Endodermal cell (in vitro differentiated cells): ENCODE measurements around the gene BCL7B. TPM values are rescaled to one million over a fixed set of nuclear protein-coding genes. Genes with fewer than 3 reads are reported as not detected.
"Not testable (repeated sequence)": the region's sequence is repeated elsewhere in the genome, so short reads cannot be mapped to it uniquely, and the experiment has no call there.

Experiments
- DNase-seq: peaks from one replicate; pipeline ENCODE4 v3.0.0-alpha.2; 2017
- H3K27ac ChIP-seq: 2 replicates; pipeline ENCODE4 v1.5.1; 2013; ENCODE audit warnings: mild to moderate bottlenecking, low read depth, low read length, moderate library complexity
- H3K27me3 ChIP-seq: 2 replicates; pipeline ENCODE4 v1.6.1; 2013; ENCODE audit warnings: mild to moderate bottlenecking, low read length, moderate library complexity; ENCODE audit not compliant: insufficient read depth, control insufficient read depth, poor library complexity, severe bottlenecking
- H3K36me3 ChIP-seq: 2 replicates; pipeline ENCODE4 v1.7.0; 2013; ENCODE audit warnings: mild to moderate bottlenecking, low read length, moderate library complexity; ENCODE audit not compliant: control insufficient read depth, insufficient read depth
- H3K4me1 ChIP-seq: one replicate; pipeline ENCODE4 v1.7.0; 2013; ENCODE audit warnings: low read length; ENCODE audit not compliant: control insufficient read depth, insufficient read depth
- H3K4me3 ChIP-seq: 2 replicates; pipeline ENCODE4 v1.5.1; 2013; ENCODE audit warnings: mild to moderate bottlenecking, low read length, moderate library complexity
- H3K9ac ChIP-seq: 2 replicates; pipeline ENCODE4 v1.6.1; 2013; ENCODE audit warnings: mild to moderate bottlenecking, low read length, moderate library complexity; ENCODE audit not compliant: poor library complexity, severe bottlenecking; ENCODE audit errors: extremely low read depth
- H3K9me3 ChIP-seq: 2 replicates; pipeline ENCODE4 v1.6.1; 2013; ENCODE audit warnings: mild to moderate bottlenecking, low read length, moderate library complexity; ENCODE audit not compliant: control insufficient read depth
- H3K27ac Mint-ChIP-seq: 2 replicates; pipeline ENCODE4 v1.8.0; 2020; ENCODE audit warnings: mixed read lengths
- H3K27me3 Mint-ChIP-seq: 2 replicates; pipeline ENCODE4 v1.8.0; 2021; ENCODE audit warnings: mild to moderate bottlenecking, mixed read lengths; ENCODE audit not compliant: insufficient read depth
- H3K36me3 Mint-ChIP-seq: 2 replicates; pipeline ENCODE4 v1.8.0; 2020; ENCODE audit warnings: low read depth, mixed read lengths
- H3K4me1 Mint-ChIP-seq: 2 replicates; pipeline ENCODE4 v1.8.0; 2020; ENCODE audit warnings: mixed read lengths
- H3K4me3 Mint-ChIP-seq: 2 replicates; pipeline ENCODE4 v1.8.0; 2020; ENCODE audit warnings: mild to moderate bottlenecking, moderate library complexity, mixed read lengths
- H3K9me3 Mint-ChIP-seq: 2 replicates; pipeline ENCODE4 v1.8.0; 2020; ENCODE audit warnings: mild to moderate bottlenecking, mixed read lengths
- WGBS, 2 experiments: methylation state at CpG; one replicate each; pipeline versions ENCODE4 v1.1.5 to v1.1.7; 2013; ENCODE audit warnings: missing lambda C conversion rate in 2 of 2, mixed read lengths in 1 of 2; ENCODE audit not compliant: insufficient coverage in 1 of 2, insufficient read length in 1 of 2; 5-methylcytosine and 5-hydroxymethylcytosine counted together
- total RNA-seq, 2 donors: library from RNA; stranded (reverse); fragmentation: NEBNext Ultra II Directional in 1 of 2; extraction: Animal tissue kit (Norgen Biotek cat#: 25700) in 1 of 2; gene quantifications; 2 replicates in 1 of 2; 3 replicates in 1 of 2; pipeline ENCODE4 v1.2.1, GENCODE V29; 2021
- TF ChIP-seq, protein P1 (sequence below): fragments of 200-600 bp; sonication (generic); conservative IDR thresholded peaks from 2 replicates; pipeline ENCODE4 v1.5.0; 2021; ENCODE audit warnings: antibody characterized with exemption, mild to moderate bottlenecking

The BCL7B gene
- total RNA-seq, 2 donors from 2014 or later, result 31.0 to 37.7 TPM

GRCh38 chr7:73541722-73542121 lies 15.8 kb downstream of the BCL7B start:
- H3K36me3 Mint-ChIP-seq, result peaks cover 68% of the 10 kb centered on the region
- H3K27ac Mint-ChIP-seq, result peak overlapping the region; percentile 21
- no peak overlapping the region for H3K4me3 Mint-ChIP-seq

DNA sequence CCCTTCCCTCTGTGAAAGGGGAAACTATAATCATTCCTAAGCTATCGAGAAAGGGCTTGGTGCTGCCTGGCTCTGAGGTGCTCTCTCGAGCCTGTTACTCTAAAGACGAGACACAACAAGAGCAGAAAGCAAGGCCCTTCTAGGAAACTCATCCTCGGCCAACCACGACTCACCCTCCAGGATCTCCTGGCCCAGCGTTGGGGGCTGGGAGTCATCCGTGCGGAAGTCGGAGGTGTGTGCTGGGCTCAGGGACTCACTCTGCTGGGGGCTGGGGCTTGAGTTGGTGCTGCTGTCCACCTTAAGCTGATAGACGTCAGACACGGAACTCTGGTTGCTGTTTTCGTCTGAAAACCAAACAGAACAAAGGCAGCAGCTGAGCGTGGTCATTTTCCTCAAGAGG lies 17.8 kb downstream of the BCL7B start:
- H3K9ac ChIP-seq, result no peak overlapping the region
- TF ChIP-seq, protein P1, sequence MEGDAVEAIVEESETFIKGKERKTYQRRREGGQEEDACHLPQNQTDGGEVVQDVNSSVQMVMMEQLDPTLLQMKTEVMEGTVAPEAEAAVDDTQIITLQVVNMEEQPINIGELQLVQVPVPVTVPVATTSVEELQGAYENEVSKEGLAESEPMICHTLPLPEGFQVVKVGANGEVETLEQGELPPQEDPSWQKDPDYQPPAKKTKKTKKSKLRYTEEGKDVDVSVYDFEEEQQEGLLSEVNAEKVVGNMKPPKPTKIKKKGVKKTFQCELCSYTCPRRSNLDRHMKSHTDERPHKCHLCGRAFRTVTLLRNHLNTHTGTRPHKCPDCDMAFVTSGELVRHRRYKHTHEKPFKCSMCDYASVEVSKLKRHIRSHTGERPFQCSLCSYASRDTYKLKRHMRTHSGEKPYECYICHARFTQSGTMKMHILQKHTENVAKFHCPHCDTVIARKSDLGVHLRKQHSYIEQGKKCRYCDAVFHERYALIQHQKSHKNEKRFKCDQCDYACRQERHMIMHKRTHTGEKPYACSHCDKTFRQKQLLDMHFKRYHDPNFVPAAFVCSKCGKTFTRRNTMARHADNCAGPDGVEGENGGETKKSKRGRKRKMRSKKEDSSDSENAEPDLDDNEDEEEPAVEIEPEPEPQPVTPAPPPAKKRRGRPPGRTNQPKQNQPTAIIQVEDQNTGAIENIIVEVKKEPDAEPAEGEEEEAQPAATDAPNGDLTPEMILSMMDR, result no peak
- H3K9me3 ChIP-seq, result no peaks in the 10 kb centered on the region
- Mint-ChIP-seq H3K4me3 (no peak overlapping the region), H3K36me3 (peaks cover 70% of the 10 kb centered on the region), H3K27me3 (no peaks in the 10 kb centered on the region), H3K9me3 (no peaks in the 10 kb centered on the region), H3K27ac (peak overlapping the region; percentile 35), H3K4me1 (no peaks in the 10 kb centered on the region)
- no peaks in the 10 kb centered on the region for H3K4me1 ChIP-seq
- no peak overlapping the region for H3K4me3 ChIP-seq
- 88 to 94% methylated on average over 13 of the region's 13 CpGs for WGBS, 2 experiments
- peaks cover 65% of the 10 kb centered on the region for H3K36me3 ChIP-seq
- no peak for DNase-seq
- no peaks in the 10 kb centered on the region for H3K27me3 ChIP-seq
- no peak overlapping the region for H3K27ac ChIP-seq

More at GRCh38 chr7:73541722-73542121, 15.8 kb downstream of the BCL7B start:
- no peaks in the 10 kb centered on the region for H3K4me1 Mint-ChIP-seq
- Histone ChIP-seq H3K36me3 (peaks cover 60% of the 10 kb centered on the region), H3K9ac (no peak overlapping the region), H3K4me3 (no peak overlapping the region), H3K27me3 (no peaks in the 10 kb centered on the region), H3K9me3 (no peaks in the 10 kb centered on the region), H3K4me1 (no peaks in the 10 kb centered on the region), H3K27ac (no peak overlapping the region)
- no peaks in the 10 kb centered on the region for H3K27me3 Mint-ChIP-seq
- H3K9me3 Mint-ChIP-seq, result no peaks in the 10 kb centered on the region
- DNase-seq, result no peak
- WGBS, 2 experiments, result 94% methylated on average over 8 to 10 of the region's 10 CpGs
- TF ChIP-seq, protein P1, result no peak

GRCh38 chr7:73538510-73538909 lies 19.0 kb downstream of the BCL7B start:
- not testable (repeated sequence) for H3K9ac ChIP-seq, H3K4me3 Mint-ChIP-seq, H3K4me1 Mint-ChIP-seq, H3K27ac Mint-ChIP-seq, H3K9me3 Mint-ChIP-seq, DNase-seq, H3K4me1 ChIP-seq, H3K4me3 ChIP-seq, H3K27ac ChIP-seq, H3K27me3 Mint-ChIP-seq, H3K27me3 ChIP-seq, H3K9me3 ChIP-seq
- H3K36me3 ChIP-seq, result peaks cover 65% of the 10 kb centered on the region
- peaks cover 66% of the 10 kb centered on the region for H3K36me3 Mint-ChIP-seq
- WGBS, 2 experiments, result 99 to 100% methylated on average over 2 of the region's 2 CpGs

GRCh38 chr7:73537051-73537450 lies 20.4 kb downstream of the BCL7B start:
- no peaks in the 10 kb centered on the region for H3K9me3 Mint-ChIP-seq
- Histone ChIP-seq H3K27ac (no peak overlapping the region), H3K36me3 (peaks cover 51% of the 10 kb centered on the region), H3K4me3 (no peak overlapping the region), H3K27me3 (no peaks in the 10 kb centered on the region), H3K9ac (no peak overlapping the region), H3K9me3 (no peaks in the 10 kb centered on the region), H3K4me1 (no peaks in the 10 kb centered on the region)
- TF ChIP-seq, protein P1, result no peak
- no peak overlapping the region for H3K4me3 Mint-ChIP-seq
- DNase-seq, result no peak
- H3K4me1 Mint-ChIP-seq, result no peaks in the 10 kb centered on the region
- 97 to 99% methylated on average over 11 to 16 of the region's 16 CpGs for WGBS, 2 experiments
- no peaks in the 10 kb centered on the region for H3K27me3 Mint-ChIP-seq
- peak overlapping the region; percentile 44 for H3K27ac Mint-ChIP-seq
- peaks cover 56% of the 10 kb centered on the region for H3K36me3 Mint-ChIP-seq
